H1 (cell line): ENCODE measurements around the gene ABI3. TPM values are rescaled to one million over a fixed set of nuclear protein-coding genes. Genes with fewer than 3 reads are reported as not detected.

ENCODE experiments used
- GTF2F1 ChIP-seq: IDR thresholded peaks from 2 replicates; pipeline ENCODE4 v1.6.1; 2012; ENCODE audit warnings: low read depth, low read length, improper control_type of control experiment, borderline replicate concordance
- HDAC6 ChIP-seq: IDR thresholded peaks from one replicate; pipeline ENCODE4 v1.7.1; 2012; ENCODE audit warnings: low read depth, mild to moderate bottlenecking, inconsistent platforms, low read length, moderate library complexity
- KDM4A ChIP-seq: IDR thresholded peaks from one replicate; pipeline ENCODE4 v1.7.1; 2012; ENCODE audit warnings: low read depth, mild to moderate bottlenecking, moderate library complexity, low read length, inconsistent platforms; ENCODE audit not compliant: severe bottlenecking
- polyA plus RNA-seq, 7 experiments: library from polyadenylated mRNA; depleted of rRNA in 3 of 7; stranded (reverse) in 5 of 7; unstranded in 2 of 7; fragments of >200 nt in 5 of 7; fragments of 200-250 nt in 2 of 7; gene quantifications; 1 replicate in 5 of 7; 2 replicates in 1 of 7; 4 replicates in 1 of 7; pipeline versions ENCODE4 v1.2.1 to v1.2.3, GENCODE V29; 2011 to 2013; ENCODE audit warnings: missing spikeins in 2 of 7, mixed read lengths in 2 of 7
- total RNA-seq: library from RNA; stranded (reverse); fragmentation: NEBNext Ultra II Directional; extraction: Animal tissue kit (Norgen Biotek cat#: 25700); gene quantifications from 2 replicates; pipeline ENCODE4 v1.2.1, GENCODE V29; 2021
- TF ChIP-seq, protein P1 (sequence below): fragments of 300-600 bp; sonication (generic); IDR thresholded peaks from 2 replicates; pipeline ENCODE4 v1.7.1; 2012; ENCODE audit warnings: low read length, moderate library complexity, mild to moderate bottlenecking, inconsistent platforms; ENCODE audit not compliant: insufficient replicate concordance

The ABI3 gene
- total and polyA plus RNA-seq, 2 of the 8 experiments (the other 6 are each of a cell fraction or from before 2014, with no cell fraction given) = 1.3 to 2.5 TPM

DNA sequence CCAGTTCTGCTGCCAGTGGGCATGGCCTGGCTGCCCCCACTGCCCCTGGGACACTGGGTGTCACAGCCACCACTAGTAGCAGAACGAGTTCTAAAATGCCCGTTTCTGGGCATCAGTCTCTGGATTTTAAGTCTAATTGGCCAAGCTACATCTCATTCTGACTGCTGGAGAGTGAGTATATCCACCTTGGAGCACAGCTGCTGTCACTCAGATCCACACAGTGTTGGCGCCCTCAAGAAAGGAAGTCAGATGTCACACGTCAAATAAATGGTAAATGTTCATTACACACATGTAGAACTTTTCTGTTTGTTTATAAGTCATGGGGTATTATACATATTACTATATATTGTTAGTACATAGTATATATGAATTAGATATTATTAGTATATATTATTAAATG is 19.6 kb upstream of the ABI3 start (continued):
- TF ChIP-seq, protein P1, sequence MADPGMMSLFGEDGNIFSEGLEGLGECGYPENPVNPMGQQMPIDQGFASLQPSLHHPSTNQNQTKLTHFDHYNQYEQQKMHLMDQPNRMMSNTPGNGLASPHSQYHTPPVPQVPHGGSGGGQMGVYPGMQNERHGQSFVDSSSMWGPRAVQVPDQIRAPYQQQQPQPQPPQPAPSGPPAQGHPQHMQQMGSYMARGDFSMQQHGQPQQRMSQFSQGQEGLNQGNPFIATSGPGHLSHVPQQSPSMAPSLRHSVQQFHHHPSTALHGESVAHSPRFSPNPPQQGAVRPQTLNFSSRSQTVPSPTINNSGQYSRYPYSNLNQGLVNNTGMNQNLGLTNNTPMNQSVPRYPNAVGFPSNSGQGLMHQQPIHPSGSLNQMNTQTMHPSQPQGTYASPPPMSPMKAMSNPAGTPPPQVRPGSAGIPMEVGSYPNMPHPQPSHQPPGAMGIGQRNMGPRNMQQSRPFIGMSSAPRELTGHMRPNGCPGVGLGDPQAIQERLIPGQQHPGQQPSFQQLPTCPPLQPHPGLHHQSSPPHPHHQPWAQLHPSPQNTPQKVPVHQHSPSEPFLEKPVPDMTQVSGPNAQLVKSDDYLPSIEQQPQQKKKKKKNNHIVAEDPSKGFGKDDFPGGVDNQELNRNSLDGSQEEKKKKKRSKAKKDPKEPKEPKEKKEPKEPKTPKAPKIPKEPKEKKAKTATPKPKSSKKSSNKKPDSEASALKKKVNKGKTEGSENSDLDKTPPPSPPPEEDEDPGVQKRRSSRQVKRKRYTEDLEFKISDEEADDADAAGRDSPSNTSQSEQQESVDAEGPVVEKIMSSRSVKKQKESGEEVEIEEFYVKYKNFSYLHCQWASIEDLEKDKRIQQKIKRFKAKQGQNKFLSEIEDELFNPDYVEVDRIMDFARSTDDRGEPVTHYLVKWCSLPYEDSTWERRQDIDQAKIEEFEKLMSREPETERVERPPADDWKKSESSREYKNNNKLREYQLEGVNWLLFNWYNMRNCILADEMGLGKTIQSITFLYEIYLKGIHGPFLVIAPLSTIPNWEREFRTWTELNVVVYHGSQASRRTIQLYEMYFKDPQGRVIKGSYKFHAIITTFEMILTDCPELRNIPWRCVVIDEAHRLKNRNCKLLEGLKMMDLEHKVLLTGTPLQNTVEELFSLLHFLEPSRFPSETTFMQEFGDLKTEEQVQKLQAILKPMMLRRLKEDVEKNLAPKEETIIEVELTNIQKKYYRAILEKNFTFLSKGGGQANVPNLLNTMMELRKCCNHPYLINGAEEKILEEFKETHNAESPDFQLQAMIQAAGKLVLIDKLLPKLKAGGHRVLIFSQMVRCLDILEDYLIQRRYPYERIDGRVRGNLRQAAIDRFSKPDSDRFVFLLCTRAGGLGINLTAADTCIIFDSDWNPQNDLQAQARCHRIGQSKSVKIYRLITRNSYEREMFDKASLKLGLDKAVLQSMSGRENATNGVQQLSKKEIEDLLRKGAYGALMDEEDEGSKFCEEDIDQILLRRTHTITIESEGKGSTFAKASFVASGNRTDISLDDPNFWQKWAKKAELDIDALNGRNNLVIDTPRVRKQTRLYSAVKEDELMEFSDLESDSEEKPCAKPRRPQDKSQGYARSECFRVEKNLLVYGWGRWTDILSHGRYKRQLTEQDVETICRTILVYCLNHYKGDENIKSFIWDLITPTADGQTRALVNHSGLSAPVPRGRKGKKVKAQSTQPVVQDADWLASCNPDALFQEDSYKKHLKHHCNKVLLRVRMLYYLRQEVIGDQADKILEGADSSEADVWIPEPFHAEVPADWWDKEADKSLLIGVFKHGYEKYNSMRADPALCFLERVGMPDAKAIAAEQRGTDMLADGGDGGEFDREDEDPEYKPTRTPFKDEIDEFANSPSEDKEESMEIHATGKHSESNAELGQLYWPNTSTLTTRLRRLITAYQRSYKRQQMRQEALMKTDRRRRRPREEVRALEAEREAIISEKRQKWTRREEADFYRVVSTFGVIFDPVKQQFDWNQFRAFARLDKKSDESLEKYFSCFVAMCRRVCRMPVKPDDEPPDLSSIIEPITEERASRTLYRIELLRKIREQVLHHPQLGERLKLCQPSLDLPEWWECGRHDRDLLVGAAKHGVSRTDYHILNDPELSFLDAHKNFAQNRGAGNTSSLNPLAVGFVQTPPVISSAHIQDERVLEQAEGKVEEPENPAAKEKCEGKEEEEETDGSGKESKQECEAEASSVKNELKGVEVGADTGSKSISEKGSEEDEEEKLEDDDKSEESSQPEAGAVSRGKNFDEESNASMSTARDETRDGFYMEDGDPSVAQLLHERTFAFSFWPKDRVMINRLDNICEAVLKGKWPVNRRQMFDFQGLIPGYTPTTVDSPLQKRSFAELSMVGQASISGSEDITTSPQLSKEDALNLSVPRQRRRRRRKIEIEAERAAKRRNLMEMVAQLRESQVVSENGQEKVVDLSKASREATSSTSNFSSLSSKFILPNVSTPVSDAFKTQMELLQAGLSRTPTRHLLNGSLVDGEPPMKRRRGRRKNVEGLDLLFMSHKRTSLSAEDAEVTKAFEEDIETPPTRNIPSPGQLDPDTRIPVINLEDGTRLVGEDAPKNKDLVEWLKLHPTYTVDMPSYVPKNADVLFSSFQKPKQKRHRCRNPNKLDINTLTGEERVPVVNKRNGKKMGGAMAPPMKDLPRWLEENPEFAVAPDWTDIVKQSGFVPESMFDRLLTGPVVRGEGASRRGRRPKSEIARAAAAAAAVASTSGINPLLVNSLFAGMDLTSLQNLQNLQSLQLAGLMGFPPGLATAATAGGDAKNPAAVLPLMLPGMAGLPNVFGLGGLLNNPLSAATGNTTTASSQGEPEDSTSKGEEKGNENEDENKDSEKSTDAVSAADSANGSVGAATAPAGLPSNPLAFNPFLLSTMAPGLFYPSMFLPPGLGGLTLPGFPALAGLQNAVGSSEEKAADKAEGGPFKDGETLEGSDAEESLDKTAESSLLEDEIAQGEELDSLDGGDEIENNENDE = no peak
- TF ChIP-seq GTF2F1 (no peak), KDM4A (no peak), HDAC6 (no peak)
